Epithelial cell of esophagus (primary cell): Measurements from ENCODE around the gene VRTN.
A peak's percentile ranks its signal among the peaks of the same experiment; 100 is the strongest.
"Not testable (repeated sequence)": the region's sequence is repeated elsewhere in the genome, so short reads cannot be mapped to it uniquely, and the experiment has no call there.

Source experiments
- DNase-seq: peaks from one replicate; pipeline ENCODE4 v3.0.0; 2010; ENCODE audit warnings: low read depth
- H3K4me3 ChIP-seq: 2 replicates; pipeline ENCODE4 v1.5.1; 2011; ENCODE audit warnings: mild to moderate bottlenecking, low read length, control low read depth
- CTCF ChIP-seq: IDR thresholded peaks from 2 replicates; pipeline ENCODE4 v1.5.1; 2011; ENCODE audit warnings: low read depth, mild to moderate bottlenecking, low read length, control low read depth, inconsistent platforms; ENCODE audit not compliant: insufficient read depth; ENCODE audit errors: missing control alignments

The VRTN gene

GRCh38 chr14:74326369-74327152 lies 21.7 kb upstream of the VRTN start:
- H3K4me3 ChIP-seq: no peak overlapping the region
- no peak for DNase-seq
- no peak for TF ChIP-seq CTCF

GRCh38 chr14:74329950-74330552 lies 18.2 kb upstream of the VRTN start:
- H3K4me3 ChIP-seq: not testable (repeated sequence)

GRCh38 chr14:74333909-74334308 lies 14.4 kb upstream of the VRTN start:
- DNase-seq: peak; percentile 17
- H3K4me3 ChIP-seq: no peak overlapping the region
- no peak for TF ChIP-seq CTCF

More at GRCh38 chr14:74329950-74330552, 18.2 kb upstream of the VRTN start:
- not testable (repeated sequence) for DNase-seq

GRCh38 chr14:74346341-74346740 lies 1.9 kb upstream of the VRTN start:
- no peak overlapping the region for H3K4me3 ChIP-seq
- TF ChIP-seq CTCF: no peak
- DNase-seq: no peak

- DNase-seq: no peak
Observed at GRCh38 chr14:74347097-74347794, 1.0 kb upstream of the VRTN start.

GRCh38 chr14:74347795-74348100 lies 523 bp upstream of the VRTN start:
- no peak overlapping the region for H3K4me3 ChIP-seq
- peak; percentile 48 for DNase-seq
- no peak for TF ChIP-seq CTCF

More at GRCh38 chr14:74347097-74347794, 1.0 kb upstream of the VRTN start:
- no peak for TF ChIP-seq CTCF
- no peak overlapping the region for H3K4me3 ChIP-seq

- H3K4me3 ChIP-seq: no peak overlapping the region
- no peak for DNase-seq
- no peak for TF ChIP-seq CTCF
Observed at GRCh38 chr14:74348735-74349463, 628 bp downstream of the VRTN start.
